Psoas muscle (tissue), 8 donors: ENCODE data around the gene KLRB1. TPM values are rescaled to one million over a fixed set of nuclear protein-coding genes. Genes with fewer than 3 reads are reported as not detected.

Source experiments
- ATAC-seq, 4 donors: fragments of 200-7000 bp; cut with Tn5 transposase; one replicate each; pipeline ENCODE4 v1.9.1; 2020; ENCODE audit warnings: moderate library complexity in 3 of 4, mild to moderate bottlenecking in 2 of 4
- DNase-seq, 2 donors: peaks; one replicate each; pipeline ENCODE4 v3.0.0-alpha.2; 2020
- H3K27ac ChIP-seq: fragments of 200-600 bp; one replicate; pipeline ENCODE4 v1.8.0; 2022
- H3K27me3 ChIP-seq, 3 donors: fragments of 200-600 bp in 1 of 3; one replicate each; pipeline versions ENCODE4 v1.6.1 to v1.8.0; 2013 to 2022; ENCODE audit warnings: low read length in 2 of 3, mild to moderate bottlenecking in 2 of 3, moderate library complexity in 1 of 3; ENCODE audit not compliant: insufficient read depth in 3 of 3
- H3K36me3 ChIP-seq, 2 donors: fragments of 200-600 bp in 1 of 2; one replicate each; pipeline versions ENCODE4 v1.6.1 to v1.8.0; 2013 to 2022; ENCODE audit warnings: low read depth in 1 of 2, mild to moderate bottlenecking in 1 of 2, moderate library complexity in 1 of 2; ENCODE audit not compliant: insufficient read depth in 1 of 2
- H3K4me1 ChIP-seq: fragments of 200-600 bp; one replicate; pipeline ENCODE4 v1.8.0; 2022
- H3K4me3 ChIP-seq: fragments of 200-600 bp; one replicate; pipeline ENCODE4 v1.8.0; 2022; ENCODE audit warnings: mild to moderate bottlenecking
- H3K9me3 ChIP-seq: fragments of 200-600 bp; one replicate; pipeline ENCODE4 v1.8.0; 2022
- WGBS, 3 donors: extraction: QIAGEN DNeasy Blood & Tissue Kit; methylation state at CpG; one replicate each; pipeline versions ENCODE4 v1.1.6 to v1.1.7; 2013; 5-methylcytosine and 5-hydroxymethylcytosine counted together
- intact Hi-C, 2 donors: fragments of 100-400 bp; cut with DNase I; formaldehyde crosslinking; loops; one replicate each; pipeline versions ENCODE4 v1.11.0 to v1.14.2; 2022
- polyA plus RNA-seq, 3 donors: library from polyadenylated mRNA; stranded (reverse); fragments of 200-250 nt; gene quantifications; one replicate each; pipeline ENCODE4 v1.2.3, GENCODE V29; 2013
- total RNA-seq, 4 donors: library from RNA; stranded (reverse); fragmentation: NEBNext Ultra II Directional in 2 of 4; extraction: Animal tissue kit (Norgen Biotek cat#: 25700) in 2 of 4; gene quantifications; one replicate each; pipeline versions ENCODE4 v1.2.1 to v1.2.4, GENCODE V29; 2021 to 2023
- TF ChIP-seq, protein P1 (sequence below): fragments of 200-600 bp; IDR thresholded peaks from one replicate; pipeline ENCODE4 v1.8.0; 2022; ENCODE audit warnings: antibody characterized with exemption
- donor health status: healthy with polysubstance abuse.
- donor health status: DM: no; HTN: no; CAD: no; lungs with moderate emphysema.
- donor health status: Bipolar disorder and iron deficiency.
- donor health status: healthy.
- donor health status: DM: yes; HTN: yes; CAD: no.
- donor health status: DM: no; HTN: no; CAD: no.
- donor health status: DM: no; HTN: no; CAD: no.
- donor health status: DM: yes; HTN: yes; CAD: no.

The KLRB1 gene
- total and polyA plus RNA-seq, 7 donors = 0.03 to 0.30 (median 0.13) TPM; not detected in 2

DNA sequence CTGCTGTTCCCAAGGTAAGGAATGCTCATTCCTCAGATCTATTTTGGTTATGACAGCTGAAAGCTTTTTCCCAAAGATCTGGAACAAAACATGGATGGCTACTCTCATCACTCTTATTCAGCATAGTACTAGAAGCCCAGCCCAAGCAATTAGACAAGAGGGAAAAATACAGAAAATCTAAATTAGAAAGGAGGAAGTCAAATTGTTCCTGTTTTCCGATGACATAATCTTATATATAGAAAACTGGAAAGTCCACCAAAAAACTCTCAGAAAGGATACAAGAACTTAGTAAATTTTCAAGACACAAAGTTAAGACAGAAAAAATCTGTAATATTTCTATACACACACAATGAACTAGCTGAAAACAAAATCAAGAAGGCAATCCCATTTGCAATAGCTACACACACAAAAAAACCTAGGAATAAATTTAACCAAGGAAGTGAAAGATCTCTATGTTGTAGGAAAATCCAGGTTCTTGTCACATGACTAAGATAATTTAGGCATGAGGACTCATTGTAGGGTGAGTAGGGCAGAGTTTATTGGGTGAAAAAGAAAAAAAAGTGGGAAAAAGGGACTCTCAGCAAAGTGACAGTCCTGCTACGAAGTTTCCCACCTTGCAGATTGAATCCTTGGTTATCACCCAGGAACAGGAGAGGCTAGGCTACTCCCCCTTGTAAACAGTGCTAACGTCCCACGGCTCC, 28.6 kb upstream of the KLRB1 start:
- TF ChIP-seq, protein P1, sequence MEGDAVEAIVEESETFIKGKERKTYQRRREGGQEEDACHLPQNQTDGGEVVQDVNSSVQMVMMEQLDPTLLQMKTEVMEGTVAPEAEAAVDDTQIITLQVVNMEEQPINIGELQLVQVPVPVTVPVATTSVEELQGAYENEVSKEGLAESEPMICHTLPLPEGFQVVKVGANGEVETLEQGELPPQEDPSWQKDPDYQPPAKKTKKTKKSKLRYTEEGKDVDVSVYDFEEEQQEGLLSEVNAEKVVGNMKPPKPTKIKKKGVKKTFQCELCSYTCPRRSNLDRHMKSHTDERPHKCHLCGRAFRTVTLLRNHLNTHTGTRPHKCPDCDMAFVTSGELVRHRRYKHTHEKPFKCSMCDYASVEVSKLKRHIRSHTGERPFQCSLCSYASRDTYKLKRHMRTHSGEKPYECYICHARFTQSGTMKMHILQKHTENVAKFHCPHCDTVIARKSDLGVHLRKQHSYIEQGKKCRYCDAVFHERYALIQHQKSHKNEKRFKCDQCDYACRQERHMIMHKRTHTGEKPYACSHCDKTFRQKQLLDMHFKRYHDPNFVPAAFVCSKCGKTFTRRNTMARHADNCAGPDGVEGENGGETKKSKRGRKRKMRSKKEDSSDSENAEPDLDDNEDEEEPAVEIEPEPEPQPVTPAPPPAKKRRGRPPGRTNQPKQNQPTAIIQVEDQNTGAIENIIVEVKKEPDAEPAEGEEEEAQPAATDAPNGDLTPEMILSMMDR = no peak
- Histone ChIP-seq H3K4me3 (no peak overlapping the region), H3K27ac (no peak overlapping the region), H3K27me3 (no peaks in the 10 kb centered on the region), H3K9me3 (no peaks in the 10 kb centered on the region), H3K36me3 (no peaks in the 10 kb centered on the region), H3K4me1 (no peaks in the 10 kb centered on the region)
- intact Hi-C loops = no loop called here
- ATAC-seq (no peak), DNase-seq (no peak)
- WGBS, 3 donors = 78 to 82% (median 81%) methylated on average over 4 of the region's 4 CpGs

DNA sequence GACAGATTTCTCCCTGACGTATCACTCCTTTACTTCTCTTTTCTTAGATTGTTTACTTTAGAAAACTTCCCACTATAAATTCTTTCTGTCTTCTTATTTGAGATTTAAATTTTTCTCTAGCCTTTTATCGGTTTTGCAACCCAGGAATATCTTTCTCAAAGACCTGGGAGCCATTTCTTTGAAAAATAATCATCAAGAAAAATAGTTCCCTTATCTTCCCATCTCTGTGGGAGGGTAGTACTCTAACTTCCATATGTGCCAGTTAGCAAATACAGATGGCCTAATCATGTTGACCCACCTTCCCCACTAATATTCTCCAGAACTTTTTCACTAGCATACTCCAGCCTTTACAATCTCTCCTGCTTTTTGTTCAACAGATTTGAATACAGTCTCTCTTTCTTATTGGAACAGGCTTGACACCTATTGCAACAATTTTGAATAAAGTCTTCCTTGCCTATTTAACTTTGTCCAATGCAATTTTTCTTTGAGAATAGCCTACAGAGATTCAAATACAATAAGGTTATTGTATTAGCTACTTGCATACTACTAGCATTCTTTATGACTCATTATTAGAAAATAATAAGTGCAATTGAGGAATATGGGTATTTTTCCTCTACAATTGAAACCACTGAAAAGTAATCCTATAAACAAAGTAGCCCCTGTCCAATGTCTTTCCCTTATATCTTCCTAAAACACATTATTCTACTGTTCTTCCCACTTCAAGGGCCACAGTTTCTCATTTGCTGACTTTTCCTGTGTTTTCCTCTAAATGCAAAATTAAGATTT, 27.4 kb upstream of the KLRB1 start:
- intact Hi-C loops = loop anchor here in 1 of 2 donors (1.0 kb wide), 1 partner anchor 73 kb away; no protein-coding TSS in a partner anchor

DNA sequence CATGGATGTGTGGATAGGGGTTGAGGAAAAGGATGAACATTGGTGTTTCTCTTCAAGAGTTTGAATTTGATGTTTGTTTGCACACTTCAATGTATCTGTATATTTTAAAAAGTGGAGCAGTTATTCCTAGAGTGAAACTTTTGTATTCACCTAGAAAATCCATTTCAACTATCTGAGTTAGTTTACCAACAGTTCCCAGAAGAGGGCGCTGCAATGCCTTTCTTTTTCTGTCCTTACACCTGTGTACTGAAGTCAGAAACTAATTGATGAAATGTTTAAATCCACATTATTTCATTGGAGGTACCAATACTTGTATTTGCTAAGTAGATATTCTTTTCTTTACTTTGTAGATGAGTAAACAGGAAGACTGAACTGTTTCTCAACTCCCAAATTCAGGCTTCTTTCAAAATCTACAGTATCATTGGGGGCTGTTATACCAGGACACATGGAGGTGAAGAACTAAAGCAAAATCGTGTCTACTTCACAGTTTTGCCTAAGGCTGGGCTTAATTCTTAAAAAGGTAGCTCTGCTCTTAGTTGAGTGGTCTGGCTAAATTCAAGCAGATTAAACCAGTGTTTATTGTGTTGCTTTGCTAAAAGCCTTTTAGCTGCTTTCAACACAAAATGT, 26.6 kb upstream of the KLRB1 start:
- no peak for DNase-seq
- intact Hi-C loops = loop anchor here in 1 of 2 donors (1.0 kb wide), 1 partner anchor 74 kb away; no protein-coding TSS in a partner anchor
- TF ChIP-seq, protein P1 = peak; percentile 56
- no peaks in the 10 kb centered on the region for H3K36me3 ChIP-seq
- ATAC-seq = no peak
- no peaks in the 10 kb centered on the region for H3K4me1 ChIP-seq
- no peaks in the 10 kb centered on the region for H3K27me3 ChIP-seq
- 39 to 44% (median 40%) methylated on average over 2 of the region's 2 CpGs for WGBS, 3 donors
- no peak overlapping the region for H3K27ac ChIP-seq
- H3K9me3 ChIP-seq = no peaks in the 10 kb centered on the region
- H3K4me3 ChIP-seq = no peak overlapping the region

More for the DNA sequence above, 27.4 kb upstream of the KLRB1 start:
- Histone ChIP-seq H3K4me3 (no peak overlapping the region), H3K36me3 (no peaks in the 10 kb centered on the region), H3K27me3 (no peaks in the 10 kb centered on the region), H3K27ac (no peak overlapping the region), H3K9me3 (no peaks in the 10 kb centered on the region), H3K4me1 (no peaks in the 10 kb centered on the region)
- WGBS, 3 donors = 78 to 87% (median 86%) methylated on average over 2 of the region's 2 CpGs
- DNase-seq (no peak), ATAC-seq (no peak)
- TF ChIP-seq, protein P1 = no peak

DNA sequence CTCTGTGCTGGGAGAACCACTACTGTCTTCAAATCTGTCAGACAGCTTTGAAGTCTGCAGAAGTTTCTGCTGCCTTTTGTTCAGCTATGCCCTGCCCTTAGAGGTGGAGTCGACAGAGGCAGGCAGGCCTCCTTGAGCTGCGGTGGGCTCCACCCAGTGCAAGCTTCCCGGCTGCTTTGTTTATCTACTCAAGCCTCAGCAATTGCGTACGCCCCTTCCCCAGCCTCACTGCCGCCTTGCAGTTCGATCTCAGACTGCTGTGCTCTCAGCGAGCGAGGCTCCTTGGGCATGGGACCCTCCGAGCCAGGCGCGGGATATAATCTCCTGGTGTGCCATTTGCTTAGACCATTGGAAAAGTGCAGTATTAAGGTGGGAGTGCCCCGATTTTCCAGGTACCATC, 25.1 kb upstream of the KLRB1 start:
- ATAC-seq = no peak
- DNase-seq = no peak
- intact Hi-C loops = no loop called here
- H3K9me3 ChIP-seq = no peaks in the 10 kb centered on the region
- WGBS, 3 donors = 95 to 100% (median 96%) methylated on average over 13 of the region's 13 CpGs
- H3K4me3 ChIP-seq = no peak overlapping the region
- TF ChIP-seq, protein P1 = no peak
- H3K27ac ChIP-seq = no peak overlapping the region
- H3K27me3 ChIP-seq = no peaks in the 10 kb centered on the region
- no peaks in the 10 kb centered on the region for H3K4me1 ChIP-seq
- H3K36me3 ChIP-seq = no peaks in the 10 kb centered on the region
